Neural progenitor cell (in vitro differentiated cells): ENCODE data around the gene CHD5.

Experiments used
- CTCF ChIP-seq: fragments of 200-600 bp; sonication (generic); IDR thresholded peaks from 2 replicates; pipeline ENCODE4 v1.5.1; 2017; ENCODE audit warnings: antibody characterized with exemption, mild to moderate bottlenecking
- EZH2 ChIP-seq: fragments of 200-600 bp; sonication (generic); IDR thresholded peaks from 2 replicates; pipeline ENCODE4 v1.6.1; 2017; ENCODE audit warnings: antibody characterized with exemption, mild to moderate bottlenecking, moderate library complexity
- EZH2phosphoT487 ChIP-seq: fragments of 200-600 bp; sonication (generic); IDR thresholded peaks from 2 replicates; pipeline ENCODE4 v1.6.1; 2017; ENCODE audit warnings: antibody characterized with exemption

GRCh38 chr1:6062670-6063069 is 117.5 kb downstream of the CHD5 start:
- no peak for TF ChIP-seq CTCF
- TF ChIP-seq EZH2phosphoT487 = no peak
- no peak for TF ChIP-seq EZH2
